Progenitor cell of endocrine pancreas (in vitro differentiated cells): ENCODE results near the gene ABHD17C. TPM values are rescaled to one million over a fixed set of nuclear protein-coding genes. Genes with fewer than 3 reads are reported as not detected.

Source experiments
- DNase-seq: peaks from one replicate; pipeline ENCODE4 v3.0.0; 2021; ENCODE audit warnings: low spot score; ENCODE audit not compliant: unreplicated experiment
- H3K27ac Mint-ChIP-seq: 2 replicates; pipeline ENCODE4 v1.8.0; 2021; ENCODE audit warnings: mild to moderate bottlenecking, moderate library complexity, mixed read lengths
- H3K27me3 Mint-ChIP-seq: 2 replicates; pipeline ENCODE4 v1.8.0; 2021; ENCODE audit warnings: mixed read lengths
- H3K36me3 Mint-ChIP-seq: 2 replicates; pipeline ENCODE4 v1.8.0; 2022; ENCODE audit warnings: mixed read lengths; ENCODE audit not compliant: insufficient read depth
- H3K4me1 Mint-ChIP-seq: 2 replicates; pipeline ENCODE4 v1.8.0; 2021; ENCODE audit warnings: low read depth, mixed read lengths
- H3K4me3 Mint-ChIP-seq: 2 replicates; pipeline ENCODE4 v1.8.0; 2021; ENCODE audit warnings: low read depth, mild to moderate bottlenecking, moderate library complexity, mixed read lengths
- H3K9me3 Mint-ChIP-seq: 2 replicates; pipeline ENCODE4 v1.8.0; 2021; ENCODE audit warnings: low read depth, mixed read lengths
- CTCF ChIP-seq: fragments of 200-600 bp; sonication (generic); IDR thresholded peaks from one replicate; pipeline ENCODE4 v1.5.0; 2021; ENCODE audit warnings: antibody characterized with exemption, mild to moderate bottlenecking; ENCODE audit not compliant: unreplicated experiment
- total RNA-seq: library from RNA; stranded (reverse); gene quantifications from 2 replicates; pipeline ENCODE4 v1.2.1, GENCODE V29; 2021

Gene ABHD17C
- total RNA-seq, 1 donor from 2014 or later = 19.8 TPM

- no peak for DNase-seq
- Mint-ChIP-seq H3K27me3 (no peaks in the 10 kb centered on the region), H3K9me3 (peaks cover 5% of the 10 kb centered on the region), H3K4me1 (peaks cover 5% of the 10 kb centered on the region), H3K36me3 (peaks cover 12% of the 10 kb centered on the region), H3K4me3 (no peak overlapping the region), H3K27ac (no peak overlapping the region)
- TF ChIP-seq CTCF = no peak
Observed at GRCh38 chr15:80750575-80750974, 55.5 kb downstream of the ABHD17C start.

- peaks cover 8% of the 10 kb centered on the region for H3K36me3 Mint-ChIP-seq
Observed at GRCh38 chr15:80752204-80752603, 57.1 kb downstream of the ABHD17C start.

GRCh38 chr15:80753161-80753560, 58.1 kb downstream of the ABHD17C start:
- H3K27ac Mint-ChIP-seq = no peak overlapping the region

More at GRCh38 chr15:80752204-80752603, 57.1 kb downstream of the ABHD17C start:
- no peak for TF ChIP-seq CTCF
- H3K9me3 Mint-ChIP-seq = no peaks in the 10 kb centered on the region
- H3K4me1 Mint-ChIP-seq = peaks cover 5% of the 10 kb centered on the region
- H3K27me3 Mint-ChIP-seq = no peaks in the 10 kb centered on the region
- no peak for DNase-seq
- H3K4me3 Mint-ChIP-seq = no peak overlapping the region
- H3K27ac Mint-ChIP-seq = no peak overlapping the region

GRCh38 chr15:80754014-80754413, 58.9 kb downstream of the ABHD17C start:
- no peaks in the 10 kb centered on the region for H3K9me3 Mint-ChIP-seq
- no peak overlapping the region for H3K27ac Mint-ChIP-seq
- H3K36me3 Mint-ChIP-seq = peaks cover 8% of the 10 kb centered on the region

More at GRCh38 chr15:80753161-80753560, 58.1 kb downstream of the ABHD17C start:
- H3K9me3 Mint-ChIP-seq = no peaks in the 10 kb centered on the region
- no peak overlapping the region for H3K4me3 Mint-ChIP-seq
- H3K27me3 Mint-ChIP-seq = no peaks in the 10 kb centered on the region
- no peak for TF ChIP-seq CTCF
- no peak for DNase-seq
- peaks cover 4% of the 10 kb centered on the region for H3K4me1 Mint-ChIP-seq
- H3K36me3 Mint-ChIP-seq = peaks cover 8% of the 10 kb centered on the region

GRCh38 chr15:80755885-80756284, 60.8 kb downstream of the ABHD17C start:
- H3K27ac Mint-ChIP-seq = no peak overlapping the region
- DNase-seq = no peak
- TF ChIP-seq CTCF = no peak
- peaks cover 3% of the 10 kb centered on the region for H3K36me3 Mint-ChIP-seq
- no peaks in the 10 kb centered on the region for H3K27me3 Mint-ChIP-seq
- H3K4me1 Mint-ChIP-seq = peaks cover 9% of the 10 kb centered on the region
- no peak overlapping the region for H3K4me3 Mint-ChIP-seq
- H3K9me3 Mint-ChIP-seq = no peaks in the 10 kb centered on the region

More at GRCh38 chr15:80754014-80754413, 58.9 kb downstream of the ABHD17C start:
- Mint-ChIP-seq H3K27me3 (no peaks in the 10 kb centered on the region), H3K4me1 (peaks cover 9% of the 10 kb centered on the region), H3K4me3 (no peak overlapping the region)
- DNase-seq = no peak
- no peak for TF ChIP-seq CTCF
